ENCODE measurements around the gene NFE2L1.

The NFE2L1 gene

DNA sequence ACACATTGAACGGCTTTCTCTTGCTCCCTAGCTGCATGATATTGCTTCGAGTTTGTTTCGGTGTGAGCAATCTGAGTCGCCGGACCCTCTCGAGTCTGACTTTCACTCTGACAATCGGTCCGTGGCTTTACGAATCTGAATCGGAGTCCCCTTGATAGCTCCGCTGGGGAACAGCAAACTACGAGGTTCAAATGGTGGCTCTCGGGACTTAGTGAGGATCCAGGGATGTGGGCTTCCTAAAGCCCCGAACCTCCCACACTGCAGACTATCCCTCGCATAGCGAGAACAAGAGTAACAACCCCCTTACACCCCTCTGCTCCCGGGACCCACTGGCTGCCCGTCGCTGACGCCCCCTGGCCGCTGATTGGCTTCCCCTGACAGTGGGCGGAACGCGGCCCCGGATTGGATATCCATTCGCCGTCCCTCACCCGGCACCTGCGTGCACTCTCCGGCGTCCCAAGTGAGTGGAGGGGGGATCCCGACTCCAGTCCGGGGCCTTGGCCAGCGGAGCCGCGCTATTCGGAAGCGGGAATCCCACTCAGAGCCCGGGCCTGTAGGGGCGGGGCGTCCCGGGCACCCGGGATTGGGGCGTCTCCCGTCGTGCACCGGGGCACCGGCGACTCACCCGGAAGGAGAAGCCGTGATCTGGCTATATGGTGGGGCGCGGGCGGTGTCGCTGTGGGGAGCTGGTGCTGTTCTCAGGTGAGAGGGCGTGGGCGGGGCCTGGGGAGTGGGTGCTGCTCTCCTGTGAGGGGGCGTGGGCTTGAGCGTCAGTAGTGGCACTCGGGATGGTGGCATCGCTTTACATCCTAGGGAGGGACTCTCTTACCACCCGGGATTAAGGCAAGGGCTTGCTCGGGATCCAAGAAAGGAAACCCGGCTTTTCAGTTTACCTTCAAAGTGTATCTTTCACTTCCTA lies 59.2 kb downstream of the NFE2L1 start, which contains the start of gene SNX11:
SNX11 (plus strand) TSS at position 630 of the 919 bp plus-strand sequence. CDS start 4,278 bp downstream, outside the sequence.
- peak; percentile 64 for DNase-seq (ENCODE audit: low read depth)
- peak within 1 kb of the TSS; percentile 93 for H3K4me3 ChIP-seq (ENCODE audit: low read depth, low read length)
- in situ Hi-C loops (cut with HindIII; ENCODE audit: low sequenced_read_pairs), result no loop called here
- TF ChIP-seq, protein P1, sequence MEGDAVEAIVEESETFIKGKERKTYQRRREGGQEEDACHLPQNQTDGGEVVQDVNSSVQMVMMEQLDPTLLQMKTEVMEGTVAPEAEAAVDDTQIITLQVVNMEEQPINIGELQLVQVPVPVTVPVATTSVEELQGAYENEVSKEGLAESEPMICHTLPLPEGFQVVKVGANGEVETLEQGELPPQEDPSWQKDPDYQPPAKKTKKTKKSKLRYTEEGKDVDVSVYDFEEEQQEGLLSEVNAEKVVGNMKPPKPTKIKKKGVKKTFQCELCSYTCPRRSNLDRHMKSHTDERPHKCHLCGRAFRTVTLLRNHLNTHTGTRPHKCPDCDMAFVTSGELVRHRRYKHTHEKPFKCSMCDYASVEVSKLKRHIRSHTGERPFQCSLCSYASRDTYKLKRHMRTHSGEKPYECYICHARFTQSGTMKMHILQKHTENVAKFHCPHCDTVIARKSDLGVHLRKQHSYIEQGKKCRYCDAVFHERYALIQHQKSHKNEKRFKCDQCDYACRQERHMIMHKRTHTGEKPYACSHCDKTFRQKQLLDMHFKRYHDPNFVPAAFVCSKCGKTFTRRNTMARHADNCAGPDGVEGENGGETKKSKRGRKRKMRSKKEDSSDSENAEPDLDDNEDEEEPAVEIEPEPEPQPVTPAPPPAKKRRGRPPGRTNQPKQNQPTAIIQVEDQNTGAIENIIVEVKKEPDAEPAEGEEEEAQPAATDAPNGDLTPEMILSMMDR (IDR thresholded peaks at IDR 0.05; ENCODE audit: low read depth, low read length, missing control alignments), result peak; percentile 2

DNA sequence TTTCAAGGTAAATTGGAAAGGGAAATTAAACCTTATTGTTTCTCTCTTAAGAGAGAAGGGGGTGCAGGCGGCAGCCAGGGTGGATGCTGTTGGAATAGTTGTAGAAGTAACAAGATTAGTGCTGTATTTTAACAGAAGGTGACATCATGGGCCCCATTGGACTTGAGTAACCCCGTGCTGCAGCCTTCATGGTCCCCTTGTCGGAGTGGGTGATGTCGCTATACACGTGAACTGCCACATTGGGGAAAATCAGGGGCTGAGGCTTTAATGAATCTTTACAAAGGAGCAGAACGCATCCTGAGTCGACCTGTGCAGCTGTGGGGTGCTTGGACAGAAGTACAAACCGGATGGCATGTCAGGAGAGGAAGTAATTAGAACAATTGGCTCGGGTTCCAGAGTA lies 62.6 kb downstream of the NFE2L1 start:
- no peak overlapping the region for H3K4me3 ChIP-seq (ENCODE audit: low read depth, low read length)
- DNase-seq (ENCODE audit: low read depth), result no peak
- TF ChIP-seq, protein P1 (IDR thresholded peaks at IDR 0.05; ENCODE audit: low read depth, low read length, missing control alignments), result no peak
- in situ Hi-C loops (cut with HindIII; ENCODE audit: low sequenced_read_pairs), result no loop called here
